Activated T-cell treated with anti-CD3 and anti-CD28 coated beads, Interleukin-2, amount 50 U/mL, for 24 hours (primary cell): ENCODE data around the gene MIER2.
A peak's percentile ranks its signal among the peaks of the same experiment; 100 is the strongest.

Experiments
- DNase-seq: peaks from one replicate; pipeline ENCODE4 v3.0.0-alpha.2; 2020
- H3K27ac Mint-ChIP-seq: 2 replicates; pipeline ENCODE4 v1.8.0; 2020; ENCODE audit warnings: mild to moderate bottlenecking, mixed read lengths
- H3K27me3 Mint-ChIP-seq: 2 replicates; pipeline ENCODE4 v1.8.0; 2020; ENCODE audit warnings: mixed read lengths
- H3K36me3 Mint-ChIP-seq: 2 replicates; pipeline ENCODE4 v1.8.0; 2020; ENCODE audit warnings: low read depth, mixed read lengths
- H3K4me1 Mint-ChIP-seq: 2 replicates; pipeline ENCODE4 v1.8.0; 2020; ENCODE audit warnings: low read depth, mixed read lengths
- H3K4me3 Mint-ChIP-seq: 2 replicates; pipeline ENCODE4 v1.8.0; 2020; ENCODE audit warnings: mild to moderate bottlenecking, moderate library complexity, mixed read lengths
- H3K9me3 Mint-ChIP-seq: 2 replicates; pipeline ENCODE4 v1.8.0; 2020; ENCODE audit warnings: mixed read lengths

The MIER2 gene

DNA sequence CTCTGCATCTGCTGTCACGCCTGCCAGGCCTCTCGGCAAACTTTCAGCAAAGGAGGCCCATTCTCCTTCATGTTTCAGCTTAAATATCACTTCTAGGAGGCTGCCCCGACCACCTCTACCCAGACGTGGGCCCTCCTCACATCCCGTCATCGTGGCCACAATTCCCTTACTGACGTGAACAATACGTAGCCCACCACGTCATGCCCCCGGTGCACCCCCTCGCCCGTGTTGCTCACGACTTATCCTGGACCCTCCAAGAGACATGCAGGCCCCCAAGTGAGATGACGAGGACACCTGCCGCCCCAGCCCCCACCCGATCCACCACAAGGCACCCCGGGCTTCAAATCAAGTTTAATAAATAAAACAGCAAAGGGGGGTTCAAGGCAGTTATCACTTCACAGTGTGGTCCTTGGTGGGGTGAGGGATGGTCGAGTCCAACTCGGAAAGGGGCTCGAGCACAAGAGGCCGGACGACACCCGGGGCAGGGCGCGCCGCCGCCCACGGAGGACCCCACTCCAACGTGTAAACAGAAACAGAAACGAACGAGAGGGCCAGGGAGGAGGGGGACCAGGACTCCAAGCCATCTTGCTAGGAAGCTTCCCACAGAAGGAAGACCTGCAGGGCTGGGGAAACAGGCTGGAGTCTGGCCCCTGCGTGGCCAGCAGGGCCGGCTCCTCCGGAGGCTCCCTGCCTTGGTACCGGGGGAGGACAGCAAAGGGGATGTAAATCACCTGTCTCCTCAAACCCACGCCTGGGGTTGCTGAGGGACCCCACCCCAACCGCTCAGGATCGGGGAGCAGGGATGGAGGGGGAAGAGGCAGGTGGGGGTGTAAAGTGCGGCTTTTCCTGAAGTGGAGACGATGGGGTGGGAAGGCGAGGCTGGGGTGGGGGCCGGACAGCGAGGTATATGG lies 39.1 kb downstream of the MIER2 start:
- DNase-seq: no peak
- H3K4me3 Mint-ChIP-seq: no peak overlapping the region
- H3K36me3 Mint-ChIP-seq: peaks cover 35% of the 10 kb centered on the region
- no peaks in the 10 kb centered on the region for H3K27me3 Mint-ChIP-seq
- no peak overlapping the region for H3K27ac Mint-ChIP-seq
- H3K4me1 Mint-ChIP-seq: no peaks in the 10 kb centered on the region
- no peaks in the 10 kb centered on the region for H3K9me3 Mint-ChIP-seq

DNA sequence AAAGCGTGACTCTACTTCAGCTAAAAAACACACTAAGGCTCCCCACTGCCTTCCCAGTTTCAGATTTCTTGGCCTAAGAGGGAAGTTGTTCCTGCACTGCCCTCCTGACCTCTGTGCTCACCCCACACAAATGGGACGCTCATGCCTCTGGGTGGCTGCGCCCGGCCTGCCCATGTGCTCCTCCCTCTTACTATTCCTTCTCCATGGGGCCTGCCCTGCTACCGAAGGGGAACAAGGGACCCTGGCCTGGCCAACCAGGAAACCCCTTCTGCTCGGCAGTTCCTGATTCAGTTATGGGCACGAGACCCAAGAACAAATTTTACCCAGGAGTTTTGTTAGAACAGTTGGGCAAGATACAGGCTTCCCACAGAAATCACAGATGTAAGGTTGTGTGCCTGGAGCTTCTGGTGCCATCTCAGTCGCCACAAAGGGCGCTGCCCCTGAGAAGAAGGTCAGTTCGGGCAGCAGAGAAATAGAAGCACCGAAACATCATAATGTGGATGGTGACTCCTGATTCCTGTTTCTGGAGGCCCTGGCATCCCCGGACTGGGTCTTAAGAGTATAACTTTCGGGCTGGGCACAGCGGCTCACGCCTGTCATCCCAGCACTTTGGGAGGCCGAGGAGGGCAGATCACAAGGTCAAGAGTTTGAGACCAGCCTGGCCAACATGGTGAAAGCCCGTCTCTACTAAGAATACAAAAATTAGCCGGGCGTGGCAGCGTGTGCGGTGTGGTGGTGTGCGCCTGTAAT lies 47.9 kb downstream of the MIER2 start:
- DNase-seq: no peak
- H3K36me3 Mint-ChIP-seq: no peaks in the 10 kb centered on the region
- H3K27me3 Mint-ChIP-seq: peaks cover 42% of the 10 kb centered on the region
- H3K27ac Mint-ChIP-seq: no peak overlapping the region
- H3K4me3 Mint-ChIP-seq: no peak overlapping the region
- H3K9me3 Mint-ChIP-seq: no peaks in the 10 kb centered on the region
- peaks cover 11% of the 10 kb centered on the region for H3K4me1 Mint-ChIP-seq

DNA sequence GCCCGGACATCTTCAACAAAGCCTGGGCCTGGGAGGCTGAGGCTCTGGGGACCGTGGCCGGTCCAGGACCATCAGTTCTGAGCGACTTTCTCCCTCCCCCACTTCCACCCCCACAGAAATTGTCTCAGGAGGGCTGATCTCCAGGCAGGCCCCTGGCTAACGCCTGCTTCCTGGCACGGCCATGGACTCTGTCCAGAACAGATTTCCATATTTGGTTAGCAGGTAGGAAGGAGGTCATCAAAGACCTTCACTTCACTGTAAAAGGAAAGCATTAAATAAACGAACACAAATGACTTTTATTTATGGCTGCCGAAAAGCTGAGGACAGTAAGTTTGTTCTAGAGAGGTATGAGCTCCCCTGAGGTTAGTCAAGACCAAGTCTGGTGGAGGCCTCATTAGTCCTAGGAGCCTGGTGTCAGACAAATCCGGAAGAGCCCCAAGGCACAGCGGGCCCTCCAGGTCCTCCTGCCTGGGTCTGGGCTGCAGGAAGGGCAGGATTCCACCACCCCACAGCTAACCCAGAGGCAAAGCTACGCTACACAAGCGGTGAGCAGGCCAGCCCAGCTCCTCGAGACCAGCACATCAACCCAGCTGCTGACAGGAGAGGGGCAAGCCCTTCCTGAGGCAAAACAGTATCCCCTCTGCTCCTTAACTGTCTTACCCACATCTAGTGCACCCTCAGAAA lies 48.8 kb downstream of the MIER2 start:
- Mint-ChIP-seq H3K4me1 (peaks cover 11% of the 10 kb centered on the region), H3K27me3 (peaks cover 42% of the 10 kb centered on the region), H3K27ac (no peak overlapping the region), H3K36me3 (no peaks in the 10 kb centered on the region), H3K9me3 (no peaks in the 10 kb centered on the region), H3K4me3 (no peak overlapping the region)
- no peak for DNase-seq

DNA sequence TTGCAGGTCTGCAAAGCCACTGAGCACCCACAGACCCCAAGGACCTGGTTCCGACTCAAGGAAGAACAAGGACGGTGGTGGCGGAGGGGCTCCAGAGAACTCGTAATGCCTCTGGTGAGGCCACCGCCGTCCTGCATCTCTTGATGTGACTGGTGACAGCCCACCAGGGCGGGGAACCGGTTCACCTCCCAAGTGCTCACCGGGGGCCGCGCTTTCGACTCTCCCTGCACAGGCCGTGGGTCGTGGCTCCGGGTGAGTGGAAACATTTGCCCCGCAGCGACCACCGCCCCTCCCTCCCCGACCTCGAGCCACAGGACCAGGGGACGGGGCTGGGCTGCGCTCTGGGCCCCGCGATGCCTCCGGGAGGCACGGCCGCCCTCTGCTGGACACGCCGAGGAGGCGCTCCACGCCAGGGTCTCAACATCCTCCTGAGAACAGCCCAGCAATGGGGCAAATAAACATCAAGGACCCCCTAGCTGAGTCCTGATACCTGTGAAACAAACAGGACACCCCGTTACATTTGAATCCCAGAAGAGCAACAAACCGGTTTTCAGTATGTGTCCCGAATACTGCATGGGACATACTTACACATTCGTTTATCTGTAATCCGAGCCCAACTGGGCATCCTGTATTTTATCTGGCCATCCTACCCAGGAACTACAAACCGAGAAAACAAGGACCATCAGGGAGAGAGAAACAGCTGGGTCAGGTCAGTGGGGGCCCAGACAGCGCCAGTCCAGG lies 49.5 kb downstream of the MIER2 start:
- peak; percentile 71 for DNase-seq
- Mint-ChIP-seq H3K4me3 (no peak overlapping the region), H3K4me1 (peaks cover 14% of the 10 kb centered on the region), H3K36me3 (no peaks in the 10 kb centered on the region), H3K27me3 (peaks cover 45% of the 10 kb centered on the region), H3K9me3 (no peaks in the 10 kb centered on the region), H3K27ac (no peak overlapping the region)

DNA sequence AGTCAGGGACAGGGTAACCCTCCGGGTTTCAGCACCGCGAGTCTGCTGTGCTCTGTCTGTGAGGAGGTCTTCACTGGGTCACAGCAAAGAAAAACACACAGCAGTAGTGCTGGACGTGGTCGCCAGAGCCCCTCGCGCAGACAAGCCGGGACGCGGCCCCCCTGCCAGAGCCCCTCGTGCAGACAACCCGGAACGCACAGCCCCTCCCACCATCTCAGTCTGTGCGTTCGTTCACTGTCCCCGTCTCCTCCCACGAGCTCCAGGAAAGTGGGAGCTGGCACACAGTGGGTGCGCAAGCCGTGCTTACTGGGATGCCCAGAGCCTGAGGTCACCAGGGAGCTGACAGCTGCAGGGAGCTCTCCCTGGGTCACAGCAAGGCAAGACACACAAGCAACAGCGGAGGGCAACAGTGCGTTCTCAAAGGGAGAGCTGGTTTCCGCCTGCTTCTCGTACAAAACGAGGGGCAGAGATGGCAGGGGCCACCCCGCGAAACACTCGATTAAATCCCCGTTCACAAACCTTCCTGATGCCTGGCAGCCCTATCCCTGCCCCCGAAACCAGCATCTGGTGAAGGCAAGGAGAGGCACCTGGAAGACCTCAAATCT lies 50.2 kb downstream of the MIER2 start:
- Mint-ChIP-seq H3K27ac (no peak overlapping the region), H3K4me1 (peaks cover 16% of the 10 kb centered on the region), H3K36me3 (no peaks in the 10 kb centered on the region), H3K4me3 (no peak overlapping the region), H3K27me3 (peaks cover 52% of the 10 kb centered on the region), H3K9me3 (no peaks in the 10 kb centered on the region)
- no peak for DNase-seq

DNA sequence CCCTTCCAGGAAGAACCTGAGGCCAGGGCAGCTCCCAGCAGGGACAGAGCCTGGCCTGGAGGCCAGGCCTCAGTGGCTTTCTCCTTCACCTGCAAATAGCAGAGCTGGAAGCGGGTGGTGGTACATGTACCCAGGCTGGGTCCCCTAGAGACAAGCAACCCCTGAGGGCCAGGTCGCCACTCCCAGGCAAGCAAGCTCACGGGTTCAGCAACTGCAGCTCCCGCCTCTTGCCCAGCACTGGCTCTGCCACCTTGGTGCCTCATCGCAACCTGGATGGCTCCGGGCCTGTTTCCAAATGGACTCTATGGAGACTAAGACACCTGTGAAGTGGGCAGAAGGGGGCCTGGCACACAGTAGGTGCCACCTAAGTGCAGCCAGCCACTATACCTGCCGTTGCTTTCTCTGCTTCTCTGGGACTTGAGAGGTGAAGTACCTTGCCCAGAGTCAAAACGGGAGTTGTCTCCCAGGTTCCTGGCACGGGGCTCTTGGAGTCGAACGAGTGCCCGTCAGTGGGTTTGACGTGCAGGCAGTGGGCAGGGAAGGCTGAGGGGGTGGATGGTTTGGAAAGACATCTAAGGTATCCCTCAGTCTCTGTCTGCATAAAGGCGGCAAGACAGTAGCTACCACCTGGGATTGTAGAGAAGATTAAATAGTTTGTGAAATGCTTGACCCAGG lies 51.0 kb downstream of the MIER2 start:
- Mint-ChIP-seq H3K27ac (no peak overlapping the region), H3K4me1 (peaks cover 16% of the 10 kb centered on the region), H3K9me3 (no peaks in the 10 kb centered on the region), H3K4me3 (no peak overlapping the region), H3K27me3 (peaks cover 61% of the 10 kb centered on the region), H3K36me3 (no peaks in the 10 kb centered on the region)
- no peak for DNase-seq

DNA sequence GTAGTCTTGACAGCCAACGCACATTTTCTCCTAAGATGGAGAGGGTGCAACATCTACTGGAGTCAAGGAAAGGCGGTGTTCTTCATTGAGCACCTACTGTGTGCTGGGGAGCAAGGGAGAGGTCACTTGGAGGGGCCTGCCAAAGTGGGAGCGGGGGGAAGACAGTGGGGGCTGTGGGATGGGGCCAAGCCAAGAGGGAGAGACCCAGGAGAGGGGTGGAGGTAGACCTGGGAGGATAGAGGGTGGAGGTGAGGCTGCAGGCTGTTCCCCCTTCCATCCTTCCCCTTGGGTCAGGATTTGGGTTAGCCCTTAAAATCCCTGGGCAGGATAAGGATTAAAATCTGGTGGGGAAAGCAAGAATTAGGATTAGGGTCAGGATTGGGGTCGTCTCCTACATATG lies 51.6 kb downstream of the MIER2 start:
- Mint-ChIP-seq H3K36me3 (no peaks in the 10 kb centered on the region), H3K27ac (no peak overlapping the region), H3K9me3 (no peaks in the 10 kb centered on the region), H3K4me3 (no peak overlapping the region), H3K27me3 (peaks cover 66% of the 10 kb centered on the region), H3K4me1 (peaks cover 16% of the 10 kb centered on the region)
- no peak for DNase-seq

DNA sequence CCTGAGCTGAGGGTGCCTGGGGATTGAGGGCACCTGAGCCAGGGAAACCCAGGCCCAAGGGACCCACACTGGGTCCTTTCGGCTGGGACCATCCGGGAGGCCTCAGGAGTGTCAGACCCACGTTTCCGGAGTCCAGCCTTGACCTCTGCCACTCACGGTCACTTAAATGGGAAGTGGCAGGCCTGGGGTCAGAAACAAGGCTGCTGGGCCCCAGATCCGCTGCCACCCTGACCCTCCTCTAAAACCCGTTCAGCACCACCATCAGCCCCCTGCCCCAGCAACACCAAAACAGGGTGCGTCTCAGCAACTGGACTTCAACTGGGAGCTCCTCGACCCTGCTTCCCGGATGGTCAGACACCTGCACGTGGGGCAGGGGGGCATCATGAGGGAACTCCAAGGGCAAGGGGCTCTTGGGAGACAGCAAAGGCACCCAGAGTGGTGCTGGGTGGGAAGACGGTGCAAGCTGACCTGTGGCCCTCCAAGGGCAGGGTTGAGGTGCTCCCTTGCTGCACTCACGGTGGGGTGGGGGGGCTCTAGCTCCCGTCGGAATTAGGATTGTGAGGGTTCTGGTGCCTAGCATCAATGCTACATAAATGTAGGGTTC lies 52.2 kb downstream of the MIER2 start:
- Mint-ChIP-seq H3K4me1 (peaks cover 16% of the 10 kb centered on the region), H3K27me3 (peaks cover 69% of the 10 kb centered on the region), H3K36me3 (no peaks in the 10 kb centered on the region), H3K4me3 (no peak overlapping the region), H3K9me3 (no peaks in the 10 kb centered on the region), H3K27ac (no peak overlapping the region)
- no peak for DNase-seq

DNA sequence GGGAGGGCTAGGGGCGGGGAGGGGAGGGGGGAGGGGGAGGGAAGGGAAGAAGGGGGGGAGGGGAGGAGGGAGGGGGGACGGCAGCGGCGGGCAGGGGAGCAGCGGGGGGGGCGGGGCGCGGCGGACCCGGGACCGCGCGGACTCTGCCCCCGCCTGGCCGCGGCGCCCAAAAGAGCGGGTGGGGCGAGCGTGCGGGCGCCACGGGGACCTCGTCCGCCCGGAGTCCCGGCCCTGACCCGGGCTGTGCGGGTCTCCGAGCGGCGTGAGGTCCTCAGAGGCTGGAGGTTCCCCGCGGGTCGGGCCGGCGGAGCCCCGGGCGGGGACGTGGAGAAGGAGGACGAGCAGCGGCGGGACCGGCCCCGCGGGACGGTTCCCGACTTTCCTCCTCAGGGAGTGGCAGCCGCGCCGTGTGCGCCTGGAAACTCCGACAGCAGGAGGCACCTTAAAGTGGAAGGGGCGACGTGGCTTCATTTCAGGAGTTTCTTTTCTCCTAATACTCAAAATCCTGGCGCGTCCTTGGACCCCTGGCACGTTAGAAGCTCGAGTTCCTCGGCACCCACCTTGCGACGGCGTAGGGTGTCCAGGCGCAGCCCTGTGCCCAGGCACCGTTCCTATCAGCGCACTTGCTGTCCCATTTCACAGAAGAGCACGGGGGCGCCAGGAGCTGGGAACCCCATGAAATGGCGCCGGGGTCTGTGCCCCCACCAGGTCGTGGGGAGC lies 52.9 kb downstream of the MIER2 start:
- Mint-ChIP-seq H3K27me3 (peaks cover 74% of the 10 kb centered on the region), H3K27ac (no peak overlapping the region), H3K4me1 (peaks cover 16% of the 10 kb centered on the region), H3K36me3 (no peaks in the 10 kb centered on the region), H3K4me3 (no peak overlapping the region), H3K9me3 (no peaks in the 10 kb centered on the region)
- DNase-seq: no peak

DNA sequence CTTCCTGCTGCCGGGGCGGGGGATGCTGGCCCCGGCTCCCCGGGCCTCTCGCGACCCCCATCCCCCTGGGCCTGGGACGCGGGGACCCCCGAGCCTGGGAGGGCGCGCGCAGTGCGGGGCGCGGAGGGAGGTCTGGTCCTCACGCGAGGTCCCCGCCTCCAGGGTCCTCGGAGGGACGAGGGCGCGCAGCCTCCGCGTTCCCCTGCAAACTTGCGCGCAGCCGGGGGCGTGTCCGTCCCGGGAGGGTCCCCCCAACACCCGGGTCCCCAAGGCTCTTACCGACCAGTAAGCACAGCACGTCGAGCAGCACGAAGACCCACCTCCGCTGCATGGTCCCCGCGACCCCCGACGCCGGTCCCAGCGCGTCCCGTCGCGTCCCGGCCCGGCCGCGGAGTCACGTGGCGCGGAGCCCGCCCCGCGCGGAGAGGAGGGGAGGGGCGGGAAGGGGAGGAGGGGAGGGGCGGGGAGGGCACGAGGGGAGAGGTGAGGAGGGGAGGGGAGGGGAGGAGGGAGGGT lies 53.5 kb downstream of the MIER2 start, which contains the start of gene PLPP2:
PLPP2 (minus strand) TSS at position 398 of the 516 bp plus-strand sequence; CDS start at position 331, 67 bp downstream.
- peak within 1 kb of the TSS; percentile 51 for H3K4me3 Mint-ChIP-seq
- H3K27me3 Mint-ChIP-seq: peaks cover 75% of the 10 kb centered on the region
- peak; percentile 47 for DNase-seq
- peak within 1 kb of the TSS; percentile 61 for H3K27ac Mint-ChIP-seq
- no peaks in the 10 kb centered on the region for H3K36me3 Mint-ChIP-seq
- H3K4me1 Mint-ChIP-seq: peaks cover 16% of the 10 kb centered on the region
- H3K9me3 Mint-ChIP-seq: no peaks in the 10 kb centered on the region

DNA sequence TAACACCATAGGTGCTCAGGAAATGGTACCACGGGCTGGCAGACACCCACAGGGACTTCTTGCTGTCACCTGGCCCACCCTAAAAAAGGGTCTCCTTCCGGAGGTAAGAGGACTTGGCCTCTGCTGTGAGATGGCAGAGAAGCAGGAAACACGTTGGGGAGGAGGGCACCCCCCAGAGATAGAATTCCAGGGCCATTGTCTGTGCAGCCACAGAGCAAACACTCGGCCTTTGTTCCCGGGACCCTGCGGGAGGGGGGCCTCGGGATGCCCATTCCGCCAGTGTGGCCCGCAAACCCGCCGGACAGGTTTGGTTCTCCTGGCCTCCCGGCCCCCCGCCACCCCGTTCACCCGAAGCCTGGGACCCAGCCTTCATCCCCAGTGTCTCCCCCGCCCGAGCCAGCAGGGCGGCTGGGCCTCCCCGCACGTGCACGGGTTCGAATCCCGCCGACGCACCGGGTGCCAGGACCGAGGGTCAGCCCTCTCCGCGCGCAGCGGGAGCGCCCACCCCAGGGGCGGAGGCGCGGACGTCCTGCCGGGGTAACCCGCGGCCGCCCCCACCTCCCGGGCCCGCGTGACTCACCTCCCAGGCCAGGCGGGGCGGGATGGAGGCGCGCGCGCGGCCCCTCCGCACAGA lies 54.1 kb downstream of the MIER2 start:
- H3K36me3 Mint-ChIP-seq: no peaks in the 10 kb centered on the region
- H3K4me1 Mint-ChIP-seq: peaks cover 16% of the 10 kb centered on the region
- peak; percentile 54 for DNase-seq
- H3K4me3 Mint-ChIP-seq: peak overlapping the region; percentile 51
- H3K27me3 Mint-ChIP-seq: peaks cover 69% of the 10 kb centered on the region
- H3K9me3 Mint-ChIP-seq: no peaks in the 10 kb centered on the region
- H3K27ac Mint-ChIP-seq: peak overlapping the region; percentile 61
